K562 (cell line): ENCODE measurements around the gene CCDC93. TPM values are rescaled to one million over a fixed set of nuclear protein-coding genes. Genes with fewer than 3 reads are reported as not detected.

Experiments used
- ATAC-seq: fragments of 200-7000 bp; cut with Tn5 transposase; 3 replicates; pipeline ENCODE4 v1.9.1; 2020; ENCODE audit warnings: moderate library complexity
- BruUV-seq: library from RNA; stranded (reverse); fragments of 400-500 nt; replicated peaks from 2 replicates; lab custom pipeline; 2021; lab: Mats Ljungman, UMichigan
- CTCF ChIA-PET: fragments of 300-600 bp; formaldehyde crosslinking; extraction: SDS; loops from one replicate; lab custom pipeline; 2021; ENCODE audit warnings: low intra/inter-chr PET ratio; lab: Yijun Ruan, JAX
- POLR2A ChIA-PET: fragments of 300-600, 350-650 bp; sonication (Branson Sonifier 250); formaldehyde crosslinking; extraction: SDS; loops from one replicate; lab custom pipeline; 2021; ENCODE audit warnings: antibody characterized with exemption, inconsistent platforms; lab: Yijun Ruan, JAX
- DNase-seq, 4 experiments: peaks; one replicate each; pipeline versions ENCODE4 v3.0.0 to v3.0.0-alpha.2; 2011 to 2018; ENCODE audit warnings: low spot score in 3 of 4, mixed read lengths in 3 of 4; ENCODE audit errors: extremely low read depth in 1 of 4
- FAIRE-seq: peaks from 2 replicates; lab custom pipeline; 2011; peaks lifted over from hg19 to GRCh38; lab: Jason Lieb, UNC
- H2AFZ ChIP-seq: 2 replicates; pipeline ENCODE4 v1.6.0; 2011; ENCODE audit warnings: low read depth, low read length, control low read depth, inconsistent platforms
- H3K27ac ChIP-seq: fragments of 200-600 bp; 3 replicates; pipeline ENCODE4 v1.8.0; 2011; ENCODE audit warnings: low read depth, mild to moderate bottlenecking, control low read depth, inconsistent platforms, low read length, moderate library complexity, mixed read lengths; ENCODE audit errors: extremely low read depth
- H3K27me3 ChIP-seq, 2 experiments: fragments of 300-600 bp in 1 of 2; 2 replicates in 1 of 2; 3 replicates in 1 of 2; pipeline versions ENCODE4 v1.6.0 to v1.8.0; 2011; ENCODE audit warnings: inconsistent platforms in 2 of 2, low read length in 2 of 2, mild to moderate bottlenecking in 1 of 2, mixed read lengths in 1 of 2, moderate library complexity in 1 of 2; ENCODE audit not compliant: control insufficient read depth in 2 of 2, insufficient read depth in 2 of 2
- H3K36me3 ChIP-seq: fragments of 300-600 bp; 3 replicates; pipeline ENCODE4 v1.8.0; 2011; ENCODE audit warnings: mild to moderate bottlenecking, low read length, inconsistent platforms; ENCODE audit not compliant: control insufficient read depth, insufficient read depth
- H3K4me1 ChIP-seq, 2 experiments: fragments of 200-600 bp in 1 of 2; replicated peaks in 1 of 2; 2 replicates in 1 of 2; 3 replicates in 1 of 2; pipeline versions ENCODE4 v1.5.1 to v1.8.0; 2011; ENCODE audit warnings: inconsistent platforms in 2 of 2, low read length in 2 of 2, mild to moderate bottlenecking in 1 of 2, mixed read lengths in 1 of 2, moderate library complexity in 1 of 2; ENCODE audit not compliant: control insufficient read depth in 2 of 2, insufficient read depth in 2 of 2
- H3K4me2 ChIP-seq: 2 replicates; pipeline ENCODE4 v1.6.1; 2011; ENCODE audit warnings: low read length, control low read depth, inconsistent platforms, mixed read lengths; ENCODE audit not compliant: insufficient read depth
- H3K4me3 ChIP-seq: fragments of 200-600 bp; sonication (generic), shearing (Covaris generic); 2 replicates; pipeline ENCODE4 v1.5.1; 2016; ENCODE audit warnings: control low read depth, inconsistent platforms
- H3K79me2 ChIP-seq: fragments of 200-600 bp; 3 replicates; pipeline ENCODE4 v1.8.0; 2011; ENCODE audit warnings: low read length, inconsistent platforms; ENCODE audit not compliant: control insufficient read depth, insufficient read depth
- H3K9ac ChIP-seq, 2 experiments: 2 replicates each; pipeline versions ENCODE4 v1.6.0 to v1.6.1; 2011; ENCODE audit warnings: low read depth in 2 of 2, low read length in 2 of 2, control low read depth in 1 of 2, inconsistent platforms in 1 of 2, mild to moderate bottlenecking in 1 of 2, mixed read lengths in 1 of 2; ENCODE audit not compliant: insufficient read depth in 1 of 2
- H3K9me1 ChIP-seq: one replicate; pipeline ENCODE4 v1.6.0; 2011; ENCODE audit warnings: inconsistent platforms, mild to moderate bottlenecking, low read length, moderate library complexity; ENCODE audit not compliant: control insufficient read depth, insufficient read depth
- H3K9me3 ChIP-seq: replicated peaks from 2 replicates; pipeline ENCODE4 v1.5.1; 2011; ENCODE audit warnings: low read depth, low read length, inconsistent platforms; ENCODE audit not compliant: control insufficient read depth, insufficient read depth
- H4K20me1 ChIP-seq: replicated peaks from 2 replicates; pipeline ENCODE4 v1.6.1; 2011; ENCODE audit warnings: low read length, inconsistent platforms, mixed read lengths; ENCODE audit not compliant: control insufficient read depth, insufficient read depth
- ARID1B ChIP-seq: fragments of 450-650 bp; IDR thresholded peaks from 2 replicates; pipeline ENCODE4 v1.6.1; 2016; ENCODE audit warnings: antibody characterized with exemption, mild to moderate bottlenecking, inconsistent platforms
- ATF1 ChIP-seq, 2 experiments: fragments of 450-650 bp in 1 of 2; IDR thresholded peaks; 2 replicates each; pipeline ENCODE4 v1.6.1; 2016; ENCODE audit warnings: missing compliant biosample characterization in 1 of 2, missing genetic modification characterization in 1 of 2
- BACH1 ChIP-seq: fragments of 200-800 bp; sonication (Bioruptor generic); IDR thresholded peaks from 2 replicates; pipeline ENCODE4 v1.6.1; 2016; ENCODE audit warnings: missing genetic modification characterization, missing compliant biosample characterization
- BCOR ChIP-seq: fragments of 450-650 bp; IDR thresholded peaks from 2 replicates; pipeline ENCODE4 v1.6.1; 2016
- CBX5 ChIP-seq: IDR thresholded peaks from 2 replicates; pipeline ENCODE4 v1.6.1; 2014; ENCODE audit warnings: low read depth, borderline replicate concordance
- DACH1 ChIP-seq: fragments of 450-650 bp; IDR thresholded peaks from 2 replicates; pipeline ENCODE4 v1.6.1; 2018; ENCODE audit not compliant: partially characterized antibody
- E2F5 ChIP-seq: sonication (generic); formaldehyde crosslinking; IDR thresholded peaks from 2 replicates; pipeline ENCODE4 v1.8.0; 2022; ENCODE audit warnings: mild to moderate bottlenecking, missing genetic modification reagents
- FOXJ3 ChIP-seq: sonication (generic); formaldehyde crosslinking; IDR thresholded peaks from 2 replicates; pipeline ENCODE4 v1.4.0; 2020; ENCODE audit warnings: mild to moderate bottlenecking, missing genetic modification reagents
- OTX1 ChIP-seq: fragments of 450-650 bp; formaldehyde crosslinking; IDR thresholded peaks from 2 replicates; pipeline ENCODE4 v1.4.0; 2022; ENCODE audit warnings: mild to moderate bottlenecking
- PHF21A ChIP-seq: fragments of 450-650 bp; IDR thresholded peaks from 2 replicates; pipeline ENCODE4 v1.6.1; 2017; ENCODE audit warnings: low read depth, borderline replicate concordance
- SIN3A ChIP-seq, 2 experiments: fragments of 150-350 bp in 1 of 2; IDR thresholded peaks; 2 replicates each; pipeline ENCODE4 v1.6.1; 2011 to 2016; ENCODE audit warnings: borderline replicate concordance in 2 of 2, low read depth in 2 of 2, low read length in 2 of 2, mild to moderate bottlenecking in 2 of 2, moderate library complexity in 2 of 2; ENCODE audit not compliant: control insufficient read depth in 1 of 2
- SIRT6 ChIP-seq: IDR thresholded peaks from one replicate; pipeline ENCODE4 v1.6.1; 2012; ENCODE audit warnings: low read depth, mild to moderate bottlenecking, control low read depth, inconsistent platforms, low read length, moderate library complexity
- SMAD4 ChIP-seq: fragments of 250-450 bp; sonication (Bioruptor Pico); conservative IDR thresholded peaks from 2 replicates; pipeline ENCODE4 v1.8.0; 2021; ENCODE audit warnings: inconsistent platforms, mild to moderate bottlenecking, moderate library complexity
- SRSF9 ChIP-seq: fragments of 200-400 bp; formaldehyde crosslinking; IDR thresholded peaks from 2 replicates; pipeline ENCODE4 v1.6.1; 2017; ENCODE audit warnings: low read depth, low read length, borderline replicate concordance
- ZNF12 ChIP-seq: sonication (generic); formaldehyde crosslinking; IDR thresholded peaks from 2 replicates; pipeline ENCODE4 v1.4.0; 2020; ENCODE audit warnings: mild to moderate bottlenecking, missing genetic modification reagents
- ZNF184 ChIP-seq: sonication (generic); formaldehyde crosslinking; IDR thresholded peaks from 2 replicates; pipeline ENCODE4 v1.5.0; 2020; ENCODE audit warnings: missing genetic modification reagents
- ZNF436 ChIP-seq: fragments of 250-450, 450-650 bp; sonication (Bioruptor Pico); formaldehyde crosslinking; IDR thresholded peaks from 2 replicates; pipeline ENCODE4 v1.7.0; 2020; ENCODE audit warnings: mild to moderate bottlenecking
- ZNF75A ChIP-seq: fragments of 450-650 bp; formaldehyde crosslinking; IDR thresholded peaks from 2 replicates; pipeline ENCODE4 v1.4.0; 2020; ENCODE audit warnings: mild to moderate bottlenecking
- WGBS: fragments of 100-300 bp; shearing (Covaris generic); methylation state at CpG from one replicate; pipeline ENCODE4 v1.1.6; 2016; ENCODE audit warnings: low coverage, mixed read lengths; ENCODE audit not compliant: insufficient coverage; ENCODE audit errors: missing lambda C conversion rate; 5-methylcytosine and 5-hydroxymethylcytosine counted together
- in situ Hi-C: fragments of 300-500 bp; cut with MboI; formaldehyde crosslinking; loops from 4 replicates; pipeline ENCODE4 v1.15.0; 2018; ENCODE audit warnings: inconsistent platforms, mixed read lengths
- intact Hi-C: fragments of 100-400 bp; cut with micrococcal nuclease; formaldehyde crosslinking; loops from 2 replicates; pipeline ENCODE4 v1.14.2; 2022
- polyA plus RNA-seq, 8 experiments: library from polyadenylated mRNA; depleted of rRNA in 4 of 8; stranded (reverse) in 5 of 8; unstranded in 3 of 8; fragments of >200 nt; fragmentation: Nextera tagmentation in 2 of 8; fragmentation: Illumina TruSeq in 1 of 8; extraction: Ambion mirVana in 2 of 8; extraction: Trizol in 1 of 8; gene quantifications; 2 replicates each; pipeline versions ENCODE4 v1.2.1 to v1.2.3, GENCODE V29; 2011 to 2014; ENCODE audit warnings: inconsistent platforms in 1 of 8, missing spikeins in 1 of 8
- total RNA-seq, 7 experiments: library from RNA; depleted of rRNA in 6 of 7; stranded (reverse); fragments of >200 nt in 6 of 7; fragmentation: Illumina TruSeq in 2 of 7; extraction: Trizol in 2 of 7; gene quantifications; 2 replicates each; pipeline versions ENCODE4 v1.2.1 to v1.2.3, GENCODE V29; 2011 to 2021; ENCODE audit warnings: low replicate concordance in 1 of 7

The CCDC93 gene
- total and polyA plus RNA-seq, 9 of the 15 experiments (the other 6 are each of a cell fraction or from before 2014, with no cell fraction given) = 3.3 to 19.3 (median 12.4) TPM

DNA sequence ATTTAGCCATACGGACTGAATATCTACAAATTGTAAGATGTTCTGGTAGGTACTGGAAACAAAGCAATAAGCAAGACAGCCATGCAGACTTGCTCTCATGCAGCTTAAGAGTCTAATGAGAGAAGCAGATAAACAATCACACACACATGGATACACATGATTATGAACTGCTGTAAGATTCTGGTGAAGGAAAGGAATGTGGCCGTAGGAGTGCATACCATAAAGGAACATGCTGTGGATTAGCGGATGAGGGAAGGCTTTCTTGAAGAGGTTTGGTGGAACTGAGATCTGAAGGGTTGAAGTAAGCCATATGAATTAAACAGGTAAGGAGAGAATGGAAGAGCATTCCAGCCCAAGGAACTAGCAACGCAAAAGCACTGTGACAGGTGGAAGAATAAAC, 13.8 kb downstream of the CCDC93 start:
- TF ChIP-seq FOXJ3 (CRISPR knock-in tag) (no peak), SRSF9 (no peak), CBX5 (no peak), PHF21A (no peak), SMAD4 (no peak), ZNF184 (no peak), BACH1 (tag) (no peak), ZNF75A (CRISPR knock-in tag) (no peak), BCOR (no peak), OTX1 (CRISPR knock-in tag) (no peak), ZNF436 (no peak), ARID1B (no peak), SIN3A (IDR thresholded peaks at IDR 0.05; ENCODE audit: borderline replicate concordance in 2 of 2, control insufficient read depth in 1 of 2, low read depth in 2 of 2, low read length in 2 of 2) (no peak), SIRT6 (no peak), ZNF12 (no peak), E2F5 (no peak), DACH1 (no peak), ATF1 (CRISPR knock-in tag; IDR thresholded peaks at IDR 0.05) (no peak), ATF1 (tag; IDR thresholded peaks at IDR 0.05) (no peak)
- Histone ChIP-seq H3K36me3 (peaks cover 95% of the 10 kb centered on the region; the same call in 2 of the 3 replicates), H3K27ac (no peak overlapping the region), H3K27me3 (no peaks in the 10 kb centered on the region), H3K9me1 (no peaks in the 10 kb centered on the region), H2AFZ (no peak overlapping the region), H4K20me1 (no peaks in the 10 kb centered on the region), H3K4me3 (no peak overlapping the region), H3K9me3 (no peaks in the 10 kb centered on the region), H3K4me2 (no peak overlapping the region), H3K4me1 (no peaks in the 10 kb centered on the region), H3K9ac (no peak overlapping the region), H3K79me2 (no peaks in the 10 kb centered on the region)
- intact Hi-C loops = loop anchor here (5.0 kb wide), 2 partner anchors 163 to 278 kb away; no protein-coding TSS in a partner anchor
- in situ Hi-C loops = loop anchor here (10.0 kb wide), 1 partner anchor 175 kb away; no protein-coding TSS in a partner anchor
- FAIRE-seq (no peak), DNase-seq (no peak), ATAC-seq (no peak)
- ChIA-PET POLR2A (interaction anchor here (1.0 kb wide), 1 partner anchor 9 kb away, joined by 4 read pairs; no protein-coding TSS in a partner anchor), CTCF (no interaction called here)
- no TSS peak for BruUV-seq
- 92% methylated on average over 4 of the region's 4 CpGs for WGBS
